Hepatocyte (in vitro differentiated cells): ENCODE results near the gene NDUFC2. TPM values are rescaled to one million over a fixed set of nuclear protein-coding genes. Genes with fewer than 3 reads are reported as not detected.

ENCODE experiments used
- DNase-seq: peaks from one replicate; pipeline ENCODE4 v3.0.0-alpha.2; 2016; ENCODE audit warnings: low spot score
- H2AFZ ChIP-seq: fragments of 200-600 bp; sonication (generic); 2 replicates; pipeline ENCODE4 v1.6.0; 2016; ENCODE audit warnings: antibody characterized with exemption, mild to moderate bottlenecking
- H3K27ac ChIP-seq: fragments of 200-600 bp; sonication (generic); 2 replicates; pipeline ENCODE4 v1.5.1; 2016; ENCODE audit warnings: mild to moderate bottlenecking
- H3K27me3 ChIP-seq: fragments of 200-600 bp; sonication (generic); 2 replicates; pipeline ENCODE4 v1.6.1; 2016
- H3K36me3 ChIP-seq: fragments of 200-600 bp; sonication (generic); replicated peaks from 2 replicates; pipeline ENCODE4 v1.5.1; 2016; ENCODE audit warnings: low read depth; ENCODE audit not compliant: insufficient read depth
- H3K4me1 ChIP-seq: fragments of 200-600 bp; sonication (generic); 2 replicates; pipeline ENCODE4 v1.5.1; 2016; ENCODE audit warnings: mild to moderate bottlenecking, moderate library complexity; ENCODE audit not compliant: insufficient read depth
- H3K4me2 ChIP-seq: fragments of 200-600 bp; sonication (generic); 2 replicates; pipeline ENCODE4 v1.6.0; 2016
- H3K4me3 ChIP-seq: fragments of 200-600 bp; sonication (generic); 2 replicates; pipeline ENCODE4 v1.5.1; 2016; ENCODE audit warnings: mild to moderate bottlenecking
- H3K79me2 ChIP-seq: fragments of 200-600 bp; sonication (generic); 2 replicates; pipeline ENCODE4 v1.6.0; 2017; ENCODE audit warnings: mild to moderate bottlenecking
- H3K9me2 ChIP-seq: fragments of 200-600 bp; sonication (generic); replicated peaks from 2 replicates; pipeline ENCODE4 v1.6.0; 2017; ENCODE audit warnings: mild to moderate bottlenecking; ENCODE audit not compliant: insufficient read depth
- H3K9me3 ChIP-seq: fragments of 200-600 bp; sonication (generic); 2 replicates; pipeline ENCODE4 v1.5.1; 2016; ENCODE audit warnings: low read depth, mild to moderate bottlenecking
- H4K20me1 ChIP-seq: fragments of 200-600 bp; sonication (generic); 2 replicates; pipeline ENCODE4 v1.6.0; 2016; ENCODE audit warnings: mild to moderate bottlenecking; ENCODE audit not compliant: insufficient read depth, poor library complexity, severe bottlenecking
- CTCF ChIP-seq: fragments of 200-600 bp; sonication (generic); IDR thresholded peaks from 2 replicates; pipeline ENCODE4 v1.5.1; 2016; ENCODE audit warnings: antibody characterized with exemption, mild to moderate bottlenecking; ENCODE audit not compliant: poor library complexity
- EZH2 ChIP-seq: fragments of 200-600 bp; sonication (generic); IDR thresholded peaks from 2 replicates; pipeline ENCODE4 v1.6.1; 2016; ENCODE audit warnings: antibody characterized with exemption, mild to moderate bottlenecking, borderline replicate concordance
- EZH2phosphoT487 ChIP-seq: fragments of 200-600 bp; sonication (generic); IDR thresholded peaks from one replicate; pipeline ENCODE4 v1.6.1; 2018; ENCODE audit warnings: antibody characterized with exemption, mild to moderate bottlenecking, low read depth, moderate library complexity; ENCODE audit not compliant: unreplicated experiment, severe bottlenecking
- WGBS: methylation state at CpG from one replicate; pipeline ENCODE4 v1.1.6; 2016; ENCODE audit warnings: low lambda C conversion rate; ENCODE audit errors: missing lambda C conversion rate; 5-methylcytosine and 5-hydroxymethylcytosine counted together
- polyA plus RNA-seq: library from polyadenylated mRNA; unstranded; fragments of >200 nt; fragmentation: Nextera tagmentation; extraction: Ambion mirVana; gene quantifications from 2 replicates; pipeline ENCODE4 v1.2.1, GENCODE V29; 2016
- total RNA-seq: library from RNA; depleted of rRNA; stranded (reverse); fragments of >200 nt; gene quantifications from 2 replicates; pipeline ENCODE4 v1.2.3, GENCODE V29; 2014

NDUFC2 gene
- total and polyA plus RNA-seq, 2 experiments from 2014 or later, result 115 to 481 TPM

- WGBS, result 60% methylated on average over 6 of the region's 6 CpGs
Measured at GRCh38 chr11:78050964-78051831, 28.5 kb downstream of the NDUFC2 start.

GRCh38 chr11:78049348-78049747 is 30.3 kb downstream of the NDUFC2 start:
- TF ChIP-seq CTCF (no peak), EZH2phosphoT487 (no peak), EZH2 (no peak)
- Histone ChIP-seq H3K36me3 (no peaks in the 10 kb centered on the region), H3K27me3 (no peaks in the 10 kb centered on the region), H3K79me2 (no peaks in the 10 kb centered on the region), H2AFZ (no peak overlapping the region), H3K4me2 (no peak overlapping the region), H3K4me1 (peaks cover 20% of the 10 kb centered on the region), H3K9me3 (no peaks in the 10 kb centered on the region), H4K20me1 (no peaks in the 10 kb centered on the region), H3K9me2 (no peaks in the 10 kb centered on the region), H3K4me3 (no peak overlapping the region), H3K27ac (no peak overlapping the region)
- DNase-seq, result no peak
- WGBS, result 80% methylated on average over 8 of the region's 8 CpGs

More at GRCh38 chr11:78050964-78051831, 28.5 kb downstream of the NDUFC2 start:
- peak overlapping the region; percentile 5 for H2AFZ ChIP-seq
- DNase-seq, result peak; percentile 58
- no peaks in the 10 kb centered on the region for H3K79me2 ChIP-seq
- no peaks in the 10 kb centered on the region for H3K36me3 ChIP-seq
- H3K4me2 ChIP-seq, result peak overlapping the region; percentile 1
- no peak overlapping the region for H3K4me3 ChIP-seq
- H3K4me1 ChIP-seq, result peaks cover 17% of the 10 kb centered on the region
- H3K27ac ChIP-seq, result peak overlapping the region; percentile 86
- H3K9me2 ChIP-seq, result no peaks in the 10 kb centered on the region
- H4K20me1 ChIP-seq, result no peaks in the 10 kb centered on the region
- TF ChIP-seq EZH2phosphoT487 (no peak), EZH2 (no peak), CTCF (no peak)
- H3K27me3 ChIP-seq, result no peaks in the 10 kb centered on the region
- H3K9me3 ChIP-seq, result no peaks in the 10 kb centered on the region

- H3K4me1 ChIP-seq, result peaks cover 20% of the 10 kb centered on the region
- H3K9me2 ChIP-seq, result no peaks in the 10 kb centered on the region
- TF ChIP-seq EZH2phosphoT487 (no peak), EZH2 (no peak), CTCF (no peak)
- no peak overlapping the region for H3K27ac ChIP-seq
- no peak overlapping the region for H2AFZ ChIP-seq
- WGBS, result 78% methylated on average over 3 of the region's 3 CpGs
- no peak overlapping the region for H3K4me2 ChIP-seq
- H3K36me3 ChIP-seq, result no peaks in the 10 kb centered on the region
- no peaks in the 10 kb centered on the region for H3K27me3 ChIP-seq
- no peaks in the 10 kb centered on the region for H4K20me1 ChIP-seq
- H3K9me3 ChIP-seq, result no peaks in the 10 kb centered on the region
- no peaks in the 10 kb centered on the region for H3K79me2 ChIP-seq
- no peak overlapping the region for H3K4me3 ChIP-seq
- no peak for DNase-seq
Measured at GRCh38 chr11:78048561-78048960, 31.1 kb downstream of the NDUFC2 start.
